Lower leg skin (tissue), 4 donors: ENCODE results near the gene POU6F1. TPM values are rescaled to one million over a fixed set of nuclear protein-coding genes. Genes with fewer than 3 reads are reported as not detected.

Experiments
- DNase-seq, 2 donors: peaks; one replicate each; pipeline ENCODE4 v3.0.0-alpha.2; 2019; ENCODE audit warnings: low spot score in 2 of 2
- H3K4me3 ChIP-seq: fragments of 200-600 bp; sonication (generic); 2 replicates; pipeline ENCODE4 v1.5.1; 2017; ENCODE audit warnings: mild to moderate bottlenecking, low read depth; ENCODE audit not compliant: poor library complexity, severe bottlenecking
- POLR2A ChIP-seq, 2 donors: fragments of 450-650 bp; IDR thresholded peaks; one replicate each; pipeline ENCODE4 v1.6.1; 2016 to 2017; ENCODE audit warnings: antibody characterized with exemption in 2 of 2, mild to moderate bottlenecking in 1 of 2, moderate library complexity in 1 of 2
- WGBS, 2 donors: methylation state at CpG; one replicate each; pipeline ENCODE4 v1.1.5; 2018; 5-methylcytosine and 5-hydroxymethylcytosine counted together
- intact Hi-C: fragments of 100-400 bp; cut with DNase I; formaldehyde crosslinking; loops from one replicate; pipeline ENCODE4 v1.15.0; 2023; ENCODE audit warnings: low total_unique reads
- total RNA-seq, 4 donors: library from RNA; depleted of rRNA; stranded (reverse); fragments of >200 nt; gene quantifications; one replicate each; pipeline ENCODE4 v1.1.0, GENCODE V29; 2016
- TF ChIP-seq, protein P1 (sequence below), 3 donors: fragments of 450-650 bp; IDR thresholded peaks; one replicate each; pipeline ENCODE4 v1.5.1; 2016; ENCODE audit warnings: antibody characterized with exemption in 3 of 3, mild to moderate bottlenecking in 3 of 3, moderate library complexity in 2 of 3

Gene POU6F1
- total RNA-seq, 4 donors from 2014 or later: 5.5 to 20.2 (median 10.6) TPM

DNA sequence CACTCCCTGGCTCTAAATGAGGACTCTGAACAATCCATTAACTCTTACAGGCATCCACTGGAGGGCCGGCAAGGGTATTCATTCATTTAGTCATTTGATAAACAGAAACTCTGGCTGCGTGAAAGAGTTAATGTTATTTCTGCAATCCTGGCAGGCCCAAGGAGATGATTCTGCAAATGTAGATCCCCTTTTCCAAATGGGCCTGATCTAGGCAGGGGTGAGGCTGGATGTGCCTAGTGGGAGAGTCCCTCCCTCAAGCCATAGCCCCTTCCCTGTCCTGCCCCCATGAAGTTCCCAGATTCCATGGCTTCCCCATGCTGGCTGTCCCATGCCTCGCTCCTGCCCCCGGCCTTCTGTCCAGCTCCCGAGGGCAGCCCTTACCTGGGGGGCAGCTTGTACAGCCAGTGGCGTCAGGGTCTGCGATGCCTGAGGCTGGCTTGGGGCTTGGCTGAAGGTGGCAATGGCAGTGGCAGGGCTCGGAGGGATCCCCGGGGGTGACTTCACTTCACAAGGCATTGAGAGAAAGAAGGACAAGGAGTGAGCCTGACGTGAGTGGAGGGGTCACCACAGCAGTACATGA lies 18.4 kb downstream of the POU6F1 start:
- 91 to 96% methylated on average over 10 of the region's 10 CpGs for WGBS, 2 donors
- no peak overlapping the region for H3K4me3 ChIP-seq
- intact Hi-C loops: no loop called here
- no peak for DNase-seq
- TF ChIP-seq, protein P1, sequence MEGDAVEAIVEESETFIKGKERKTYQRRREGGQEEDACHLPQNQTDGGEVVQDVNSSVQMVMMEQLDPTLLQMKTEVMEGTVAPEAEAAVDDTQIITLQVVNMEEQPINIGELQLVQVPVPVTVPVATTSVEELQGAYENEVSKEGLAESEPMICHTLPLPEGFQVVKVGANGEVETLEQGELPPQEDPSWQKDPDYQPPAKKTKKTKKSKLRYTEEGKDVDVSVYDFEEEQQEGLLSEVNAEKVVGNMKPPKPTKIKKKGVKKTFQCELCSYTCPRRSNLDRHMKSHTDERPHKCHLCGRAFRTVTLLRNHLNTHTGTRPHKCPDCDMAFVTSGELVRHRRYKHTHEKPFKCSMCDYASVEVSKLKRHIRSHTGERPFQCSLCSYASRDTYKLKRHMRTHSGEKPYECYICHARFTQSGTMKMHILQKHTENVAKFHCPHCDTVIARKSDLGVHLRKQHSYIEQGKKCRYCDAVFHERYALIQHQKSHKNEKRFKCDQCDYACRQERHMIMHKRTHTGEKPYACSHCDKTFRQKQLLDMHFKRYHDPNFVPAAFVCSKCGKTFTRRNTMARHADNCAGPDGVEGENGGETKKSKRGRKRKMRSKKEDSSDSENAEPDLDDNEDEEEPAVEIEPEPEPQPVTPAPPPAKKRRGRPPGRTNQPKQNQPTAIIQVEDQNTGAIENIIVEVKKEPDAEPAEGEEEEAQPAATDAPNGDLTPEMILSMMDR (IDR thresholded peaks at IDR 0.05): no peak
- TF ChIP-seq POLR2A (IDR thresholded peaks at IDR 0.05): no peak

DNA sequence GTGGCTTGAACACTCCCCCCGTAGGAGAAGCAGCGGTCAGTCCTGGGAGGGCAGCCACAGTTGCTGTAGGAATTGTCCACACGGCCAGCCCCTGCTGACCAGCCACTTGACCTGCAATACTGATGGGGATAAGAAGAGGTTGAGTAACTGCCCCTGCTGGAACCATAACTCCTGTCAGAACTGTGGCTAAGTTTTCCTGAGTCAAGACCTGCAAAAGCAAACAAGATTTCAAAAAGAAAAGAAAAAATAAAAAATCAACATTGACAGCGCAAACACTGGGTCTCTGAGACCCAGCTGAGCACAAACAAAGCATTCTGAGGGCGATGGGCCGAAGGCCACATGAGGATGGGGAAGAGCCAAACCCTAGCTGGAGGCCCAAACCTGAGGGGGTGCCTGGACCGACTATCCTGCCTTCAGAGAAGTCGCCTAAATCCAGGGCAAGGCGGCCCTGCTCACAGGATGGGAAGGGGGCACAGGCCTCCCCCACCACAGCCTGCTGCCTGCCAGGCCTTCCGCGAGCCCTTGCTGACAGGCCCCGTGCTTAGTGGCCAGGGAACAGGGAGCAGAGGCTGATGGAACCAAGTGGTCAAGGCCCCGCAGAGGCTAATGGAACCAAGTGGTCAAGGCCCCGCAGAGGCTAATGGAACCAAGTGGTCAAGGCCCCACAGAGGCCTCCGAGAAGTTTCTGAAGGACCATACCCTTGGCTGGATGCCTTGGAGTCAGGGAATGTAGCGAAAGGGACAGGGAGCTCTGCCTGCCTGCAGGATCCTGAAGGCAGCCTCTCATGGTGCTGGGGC lies 19.1 kb downstream of the POU6F1 start:
- WGBS, 2 donors: 89 to 90% methylated on average over 15 to 16 of the region's 16 CpGs
- intact Hi-C loops: no loop called here
- no peak for TF ChIP-seq POLR2A (IDR thresholded peaks at IDR 0.05)
- TF ChIP-seq, protein P1 (IDR thresholded peaks at IDR 0.05): no peak
- DNase-seq: no peak
- H3K4me3 ChIP-seq: no peak overlapping the region

DNA sequence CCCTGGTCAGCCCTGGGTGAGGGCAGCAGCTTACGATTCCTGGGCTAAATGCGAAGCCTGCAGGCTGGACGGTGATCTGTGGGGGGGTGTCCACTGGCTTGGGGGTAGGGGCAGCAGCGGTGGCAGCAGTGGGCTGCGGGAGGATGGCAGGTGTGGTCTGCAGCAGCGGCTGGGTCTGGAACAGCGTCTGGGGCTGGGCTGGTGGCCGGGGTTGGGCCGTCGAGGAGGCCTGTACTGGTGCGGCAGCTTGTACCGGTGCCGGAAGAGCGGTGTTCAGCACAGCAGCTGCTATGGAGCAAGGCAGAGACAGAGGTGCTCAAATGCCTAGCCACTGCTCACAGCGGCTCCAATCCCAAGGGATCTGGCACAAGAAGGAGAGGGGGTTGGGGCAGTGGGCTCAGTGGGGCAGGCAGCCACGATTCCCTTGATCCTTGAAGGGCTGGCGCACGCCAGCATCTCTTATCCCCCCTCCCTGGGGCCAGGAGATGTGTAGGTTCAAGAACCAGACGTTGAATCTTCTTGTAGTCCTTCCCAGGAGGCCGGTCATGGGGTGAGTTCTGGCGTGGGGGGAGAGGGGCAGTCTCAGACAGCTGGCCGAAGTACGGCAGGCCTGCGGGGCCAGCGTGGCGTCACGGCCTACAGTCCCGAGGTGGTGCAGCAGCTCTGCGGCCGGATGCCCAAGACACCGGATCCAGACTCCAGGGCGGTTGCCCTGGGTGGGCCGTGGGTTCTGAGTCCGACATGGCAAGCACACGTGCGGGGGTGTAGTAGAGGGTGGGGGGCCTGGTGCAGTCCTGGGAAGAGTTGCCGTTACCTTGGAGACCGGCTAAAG lies 19.9 kb downstream of the POU6F1 start:
- WGBS, 2 donors: 91 to 93% methylated on average over 36 to 38 of the region's 38 CpGs
- TF ChIP-seq, protein P1 (IDR thresholded peaks at IDR 0.05): no peak
- TF ChIP-seq POLR2A (IDR thresholded peaks at IDR 0.05): no peak
- intact Hi-C loops: no loop called here
- H3K4me3 ChIP-seq: no peak overlapping the region
- DNase-seq: no peak

DNA sequence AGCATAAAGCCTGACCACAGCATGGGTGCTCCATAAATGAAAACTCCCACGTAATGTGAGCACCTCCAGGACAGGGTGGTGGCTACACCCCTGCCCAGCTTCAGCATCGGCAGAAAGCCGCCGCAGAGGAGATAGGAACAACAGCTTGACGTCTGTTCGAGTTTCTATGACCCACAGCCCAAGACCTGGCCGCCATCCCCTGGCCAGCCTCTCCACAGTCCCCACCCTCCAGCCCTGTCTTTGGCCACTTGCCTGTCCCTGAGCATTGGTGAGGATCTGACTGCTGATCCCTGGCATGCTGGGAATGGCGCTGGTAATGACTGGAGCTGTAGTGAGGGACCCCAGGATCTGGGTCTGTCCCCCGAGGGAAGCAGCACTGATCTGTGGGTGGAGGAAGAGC lies 21.3 kb downstream of the POU6F1 start:
- H3K4me3 ChIP-seq: no peak overlapping the region
- intact Hi-C loops: no loop called here
- TF ChIP-seq, protein P1 (IDR thresholded peaks at IDR 0.05): no peak
- no peak for TF ChIP-seq POLR2A (IDR thresholded peaks at IDR 0.05)
- WGBS, 2 donors: 87 to 93% methylated on average over 9 of the region's 9 CpGs
- DNase-seq: no peak

DNA sequence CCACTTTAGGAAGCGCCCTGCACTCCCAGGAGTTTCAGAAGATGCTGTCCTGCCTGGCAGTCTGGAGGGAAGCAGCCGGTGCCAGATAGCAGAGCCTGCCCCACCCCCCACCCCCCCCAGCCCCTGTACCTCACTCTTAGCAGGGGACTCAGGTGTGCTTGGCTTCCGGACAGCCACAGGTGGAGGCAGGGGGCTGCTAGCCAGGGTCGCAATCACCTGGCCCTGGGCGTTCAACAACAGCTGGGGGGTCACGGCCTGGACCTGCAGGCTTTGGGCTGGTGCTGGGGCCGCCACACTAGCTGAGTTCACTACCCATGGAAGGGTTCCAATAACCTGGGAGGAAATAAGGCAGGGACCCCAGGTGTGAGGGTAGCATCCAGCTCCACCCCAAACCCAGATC lies 22.0 kb downstream of the POU6F1 start:
- H3K4me3 ChIP-seq: no peak overlapping the region
- TF ChIP-seq, protein P1 (IDR thresholded peaks at IDR 0.05): no peak
- TF ChIP-seq POLR2A (IDR thresholded peaks at IDR 0.05): no peak
- intact Hi-C loops: no loop called here
- 94 to 100% methylated on average over 6 to 7 of the region's 7 CpGs for WGBS, 2 donors
- DNase-seq: no peak
